Astrocyte (in vitro differentiated cells and primary cell): ENCODE results near the gene LGALS3. TPM values are rescaled to one million over a fixed set of nuclear protein-coding genes. Genes with fewer than 3 reads are reported as not detected.

ENCODE experiments used
- DNase-seq: peaks from one replicate; pipeline ENCODE4 v3.0.0-alpha.2; 2010; ENCODE audit warnings: low read depth
- FAIRE-seq: peaks from 2 replicates; lab custom pipeline; 2011; peaks lifted over from hg19 to GRCh38; lab: Jason Lieb, UNC
- H2AFZ ChIP-seq: 2 replicates; pipeline ENCODE4 v1.6.0; 2012; ENCODE audit warnings: low read depth, low read length, inconsistent platforms
- H3K27ac ChIP-seq: 2 replicates; pipeline ENCODE4 v1.5.1; 2011; ENCODE audit warnings: low read depth, low read length, inconsistent platforms
- H3K27me3 ChIP-seq: 2 replicates; pipeline ENCODE4 v1.6.0; 2011; ENCODE audit warnings: low read length, inconsistent platforms; ENCODE audit not compliant: insufficient read depth
- H3K36me3 ChIP-seq: 2 replicates; pipeline ENCODE4 v1.5.1; 2011; ENCODE audit warnings: low read length, inconsistent platforms; ENCODE audit not compliant: insufficient read depth
- H3K4me1 ChIP-seq: 2 replicates; pipeline ENCODE4 v1.5.1; 2011; ENCODE audit warnings: low read length, inconsistent platforms; ENCODE audit not compliant: insufficient read depth
- H3K4me2 ChIP-seq: 2 replicates; pipeline ENCODE4 v1.6.0; 2012; ENCODE audit warnings: low read length, inconsistent platforms
- H3K4me3 ChIP-seq: 2 replicates; pipeline ENCODE4 v1.5.1; 2011; ENCODE audit warnings: low read depth, mild to moderate bottlenecking, low read length, inconsistent platforms; ENCODE audit not compliant: insufficient read depth
- H3K79me2 ChIP-seq: 2 replicates; pipeline ENCODE4 v1.6.0; 2012; ENCODE audit warnings: mild to moderate bottlenecking, low read length, inconsistent platforms; ENCODE audit not compliant: insufficient read depth
- H3K9ac ChIP-seq: 2 replicates; pipeline ENCODE4 v1.6.0; 2012; ENCODE audit warnings: mild to moderate bottlenecking, low read length, inconsistent platforms
- H3K9me3 ChIP-seq: 2 replicates; pipeline ENCODE4 v1.5.1; 2012; ENCODE audit warnings: low read depth, mild to moderate bottlenecking, low read length, inconsistent platforms; ENCODE audit not compliant: insufficient read depth
- H4K20me1 ChIP-seq: 2 replicates; pipeline ENCODE4 v1.6.0; 2012; ENCODE audit warnings: low read length, inconsistent platforms; ENCODE audit not compliant: insufficient read depth
- H3K27ac Mint-ChIP-seq: one replicate; pipeline ENCODE4 v1.8.0; 2021; ENCODE audit warnings: mild to moderate bottlenecking, mixed read lengths; ENCODE audit not compliant: unreplicated experiment
- H3K27me3 Mint-ChIP-seq: one replicate; pipeline ENCODE4 v1.8.0; 2021; ENCODE audit warnings: low read depth, mixed read lengths; ENCODE audit not compliant: unreplicated experiment
- H3K36me3 Mint-ChIP-seq: one replicate; pipeline ENCODE4 v1.8.0; 2021; ENCODE audit warnings: low read depth, mixed read lengths; ENCODE audit not compliant: unreplicated experiment
- H3K4me1 Mint-ChIP-seq: one replicate; pipeline ENCODE4 v1.8.0; 2021; ENCODE audit warnings: low read depth, mixed read lengths; ENCODE audit not compliant: unreplicated experiment
- H3K4me3 Mint-ChIP-seq: one replicate; pipeline ENCODE4 v1.8.0; 2021; ENCODE audit warnings: mild to moderate bottlenecking, moderate library complexity, mixed read lengths; ENCODE audit not compliant: unreplicated experiment
- H3K9me3 Mint-ChIP-seq: one replicate; pipeline ENCODE4 v1.8.0; 2021; ENCODE audit warnings: mild to moderate bottlenecking, mixed read lengths; ENCODE audit not compliant: unreplicated experiment
- CTCF ChIP-seq: IDR thresholded peaks from 2 replicates; pipeline ENCODE4 v1.5.1; 2011; ENCODE audit warnings: low read depth, mild to moderate bottlenecking, inconsistent platforms, low read length, moderate library complexity; ENCODE audit not compliant: insufficient read depth
- EZH2 ChIP-seq: IDR thresholded peaks from 2 replicates; pipeline ENCODE4 v1.6.1; 2012; ENCODE audit warnings: mild to moderate bottlenecking, low read length, inconsistent platforms; ENCODE audit not compliant: insufficient read depth
- total RNA-seq: library from RNA; stranded (reverse); gene quantifications from 2 replicates; pipeline ENCODE4 v1.2.1, GENCODE V29; 2021

LGALS3 gene
- total RNA-seq, 1 donor from 2014 or later: 37.4 TPM

DNA sequence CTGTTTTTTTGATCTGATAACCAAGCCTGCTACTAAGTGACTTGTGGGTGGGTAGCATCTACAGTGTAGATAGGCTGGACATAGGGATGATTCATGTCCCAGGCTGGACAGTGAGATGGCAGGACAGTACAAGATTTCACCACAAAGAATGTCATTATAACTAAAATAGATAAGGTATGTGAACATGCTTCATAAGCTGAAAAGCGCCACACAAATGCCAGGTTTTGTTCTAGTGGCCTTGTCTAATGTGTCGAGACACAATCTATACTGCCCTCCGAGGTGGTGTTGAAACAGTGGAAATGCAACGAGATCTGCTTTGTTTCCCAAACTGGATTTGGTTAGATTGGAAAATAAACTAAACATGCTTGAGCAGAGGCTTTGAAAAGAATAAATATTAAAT lies 4.4 kb downstream of the LGALS3 start:
- Histone ChIP-seq H3K9me3 (no peaks in the 10 kb centered on the region), H3K36me3 (no peaks in the 10 kb centered on the region), H3K79me2 (peaks cover 74% of the 10 kb centered on the region), H2AFZ (no peak overlapping the region), H3K4me2 (peak overlapping the region; percentile 3), H3K4me3 (no peak overlapping the region), H4K20me1 (peaks cover 30% of the 10 kb centered on the region), H3K27ac (no peak overlapping the region), H3K27me3 (no peaks in the 10 kb centered on the region), H3K4me1 (peaks cover 28% of the 10 kb centered on the region), H3K9ac (no peak overlapping the region)
- Mint-ChIP-seq H3K9me3 (no peaks in the 10 kb centered on the region), H3K27me3 (peaks cover 3% of the 10 kb centered on the region), H3K36me3 (peaks cover 2% of the 10 kb centered on the region), H3K27ac (no peak overlapping the region), H3K4me3 (no peak overlapping the region), H3K4me1 (peaks cover 9% of the 10 kb centered on the region)
- DNase-seq: no peak
- FAIRE-seq: no peak
- peak; percentile 28 for TF ChIP-seq CTCF
- TF ChIP-seq EZH2: no peak

- no peaks in the 10 kb centered on the region for H3K27me3 Mint-ChIP-seq
- no peaks in the 10 kb centered on the region for H3K9me3 ChIP-seq
- H3K36me3 Mint-ChIP-seq: peaks cover 11% of the 10 kb centered on the region
- H3K9me3 Mint-ChIP-seq: no peaks in the 10 kb centered on the region
- H3K9ac ChIP-seq: peak overlapping the region; percentile 26
- H3K4me2 ChIP-seq: peak overlapping the region; percentile 40
- TF ChIP-seq CTCF (no peak), EZH2 (no peak)
- no peak for FAIRE-seq
- peaks cover 21% of the 10 kb centered on the region for H3K36me3 ChIP-seq
- peaks cover 20% of the 10 kb centered on the region for H4K20me1 ChIP-seq
- H3K27ac Mint-ChIP-seq: no peak overlapping the region
- no peak overlapping the region for H3K4me3 Mint-ChIP-seq
- peaks cover 24% of the 10 kb centered on the region for H3K4me1 ChIP-seq
- no peak overlapping the region for H2AFZ ChIP-seq
- peaks cover 64% of the 10 kb centered on the region for H3K79me2 ChIP-seq
- no peaks in the 10 kb centered on the region for H3K27me3 ChIP-seq
- peak; percentile 72 for DNase-seq
- H3K4me1 Mint-ChIP-seq: peaks cover 7% of the 10 kb centered on the region
- H3K27ac ChIP-seq: peak overlapping the region; percentile 53
- H3K4me3 ChIP-seq: no peak overlapping the region
Measured at GRCh38 chr14:55136241-55136640, 7.2 kb downstream of the LGALS3 start.
